Measurements from ENCODE around the gene PANK4.

DNA sequence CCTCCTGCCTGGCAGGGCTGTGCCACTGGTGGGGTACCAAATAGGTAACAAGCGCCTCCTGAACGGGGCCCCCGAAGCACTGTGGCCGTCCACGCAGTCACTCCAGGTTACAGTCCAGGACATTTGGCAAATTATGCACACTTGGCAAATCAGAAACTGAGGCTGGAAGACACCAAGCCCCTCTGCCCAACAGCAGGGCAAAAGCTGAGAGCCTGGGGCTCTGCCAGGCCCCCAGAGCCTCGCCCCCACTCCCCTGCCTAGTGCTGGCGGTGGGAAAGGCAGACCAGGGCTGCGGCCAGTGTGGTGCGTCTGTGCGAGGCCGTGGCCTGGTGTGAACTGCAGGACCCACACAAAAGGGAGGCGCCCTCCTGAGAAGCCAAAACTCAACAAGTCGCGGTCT lies 9.4 kb downstream of the PANK4 start:
- TF ChIP-seq EZH2 (IDR thresholded peaks at IDR 0.05; ENCODE audit: low read length), result no peak
- TF ChIP-seq, protein P1, sequence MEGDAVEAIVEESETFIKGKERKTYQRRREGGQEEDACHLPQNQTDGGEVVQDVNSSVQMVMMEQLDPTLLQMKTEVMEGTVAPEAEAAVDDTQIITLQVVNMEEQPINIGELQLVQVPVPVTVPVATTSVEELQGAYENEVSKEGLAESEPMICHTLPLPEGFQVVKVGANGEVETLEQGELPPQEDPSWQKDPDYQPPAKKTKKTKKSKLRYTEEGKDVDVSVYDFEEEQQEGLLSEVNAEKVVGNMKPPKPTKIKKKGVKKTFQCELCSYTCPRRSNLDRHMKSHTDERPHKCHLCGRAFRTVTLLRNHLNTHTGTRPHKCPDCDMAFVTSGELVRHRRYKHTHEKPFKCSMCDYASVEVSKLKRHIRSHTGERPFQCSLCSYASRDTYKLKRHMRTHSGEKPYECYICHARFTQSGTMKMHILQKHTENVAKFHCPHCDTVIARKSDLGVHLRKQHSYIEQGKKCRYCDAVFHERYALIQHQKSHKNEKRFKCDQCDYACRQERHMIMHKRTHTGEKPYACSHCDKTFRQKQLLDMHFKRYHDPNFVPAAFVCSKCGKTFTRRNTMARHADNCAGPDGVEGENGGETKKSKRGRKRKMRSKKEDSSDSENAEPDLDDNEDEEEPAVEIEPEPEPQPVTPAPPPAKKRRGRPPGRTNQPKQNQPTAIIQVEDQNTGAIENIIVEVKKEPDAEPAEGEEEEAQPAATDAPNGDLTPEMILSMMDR (optimal IDR thresholded peaks at IDR 0.05 in 1 of 3, IDR thresholded peaks at IDR 0.05 in 1 of 3, conservative IDR thresholded peaks at IDR 0.05 in 1 of 3; ENCODE audit: extremely low read depth in 1 of 3, insufficient read depth in 2 of 3, low read length in 3 of 3), result no peak

Data from keratinocyte (primary cell).